Measurements from ENCODE around the gene MED9.

Gene MED9

GRCh38 chr17:17532991-17533390 lies 56.2 kb downstream of the MED9 start:
- FAIRE-seq (no peak), DNase-seq (ENCODE audit: insufficient read length, low spot score) (no peak)

GRCh38 chr17:17533901-17534441 lies 57.2 kb downstream of the MED9 start:
- DNase-seq (ENCODE audit: insufficient read length, low spot score): no peak

GRCh38 chr17:17535957-17536356 lies 59.2 kb downstream of the MED9 start:
- DNase-seq (ENCODE audit: insufficient read length, low spot score): no peak

More at GRCh38 chr17:17533901-17534441, 57.2 kb downstream of the MED9 start:
- no peak for FAIRE-seq

GRCh38 chr17:17536702-17537101 lies 59.9 kb downstream of the MED9 start:
- FAIRE-seq: no peak
- DNase-seq (ENCODE audit: insufficient read length, low spot score): no peak

More at GRCh38 chr17:17535957-17536356, 59.2 kb downstream of the MED9 start:
- FAIRE-seq: no peak

GRCh38 chr17:17537311-17538099 lies 60.7 kb downstream of the MED9 start:
- DNase-seq (ENCODE audit: insufficient read length, low spot score): no peak
- FAIRE-seq: no peak

- FAIRE-seq: no peak
- no peak for DNase-seq (ENCODE audit: insufficient read length, low spot score)
Measured at GRCh38 chr17:17538417-17539391, 61.9 kb downstream of the MED9 start.

GRCh38 chr17:17539591-17539990 lies 62.8 kb downstream of the MED9 start:
- FAIRE-seq (no peak), DNase-seq (ENCODE audit: insufficient read length, low spot score) (no peak)

GRCh38 chr17:17540278-17540906 lies 63.6 kb downstream of the MED9 start:
- no peak for FAIRE-seq
- DNase-seq (ENCODE audit: insufficient read length, low spot score): no peak

- FAIRE-seq (no peak), DNase-seq (ENCODE audit: insufficient read length, low spot score) (no peak)
Measured at GRCh38 chr17:17540935-17541639, 64.3 kb downstream of the MED9 start.

GRCh38 chr17:17541640-17542001 lies 64.8 kb downstream of the MED9 start:
- FAIRE-seq: no peak
- no peak for DNase-seq (ENCODE audit: insufficient read length, low spot score)
